NCI-H510A treated with DMSO at 0.1 percent for 48 hours (cell line): ENCODE data around the gene SFTA2.

Source experiments
- DNase-seq: peaks from one replicate; lab custom pipeline; 2025; lab: John Stamatoyannopoulos, UW

Gene SFTA2

GRCh38 chr6:30889921-30890645 lies 41.9 kb downstream of the SFTA2 start:
- DNase-seq = peak; percentile 12

GRCh38 chr6:30889496-30889885 lies 42.5 kb downstream of the SFTA2 start:
- no peak for DNase-seq

- no peak for DNase-seq
These were observed 43.0 kb downstream of the SFTA2 start for GRCh38 chr6:30888816-30889495.

DNA sequence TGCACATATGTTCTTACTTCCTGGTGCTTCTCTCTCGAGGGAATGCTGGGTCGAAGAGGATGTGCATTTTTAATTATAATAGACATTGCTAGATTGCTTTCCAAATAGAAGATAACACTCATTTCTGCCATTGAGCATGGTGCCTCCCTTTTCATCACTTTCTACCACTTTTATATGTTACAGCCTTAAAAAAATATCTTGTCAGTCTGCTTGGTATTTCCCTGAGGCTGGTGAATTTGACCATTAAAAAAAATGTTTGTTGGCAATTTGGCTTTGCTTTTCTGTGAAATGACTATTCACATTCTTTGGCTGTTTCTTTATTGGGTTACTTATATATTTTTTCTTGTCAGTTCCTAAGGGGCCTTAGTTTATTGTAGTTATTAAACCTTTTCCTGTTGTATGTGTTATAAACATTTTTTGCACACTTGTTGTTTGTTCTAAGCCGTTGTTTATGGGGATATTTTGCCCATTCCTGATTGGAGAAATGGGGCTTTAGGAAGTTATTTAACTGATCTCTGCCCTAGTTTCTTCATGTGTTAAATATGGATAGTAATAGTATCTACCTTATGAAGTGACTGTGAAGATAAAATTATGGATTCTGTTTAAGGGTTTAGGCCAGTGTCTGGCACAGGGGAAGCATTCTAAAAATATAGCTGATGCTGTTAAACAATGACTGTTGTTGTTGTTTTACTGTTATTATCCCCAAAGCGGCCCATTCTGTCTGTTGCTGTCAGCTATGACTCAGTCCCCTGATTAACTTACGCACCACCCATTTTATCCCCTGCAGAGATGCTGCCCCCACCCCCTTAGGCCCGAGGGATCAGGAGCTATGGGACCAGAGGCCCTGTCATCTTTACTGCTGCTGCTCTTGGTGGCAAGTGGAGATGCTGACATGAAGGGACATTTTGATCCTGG lies 43.8 kb downstream of the SFTA2 start:
- DNase-seq = no peak

DNA sequence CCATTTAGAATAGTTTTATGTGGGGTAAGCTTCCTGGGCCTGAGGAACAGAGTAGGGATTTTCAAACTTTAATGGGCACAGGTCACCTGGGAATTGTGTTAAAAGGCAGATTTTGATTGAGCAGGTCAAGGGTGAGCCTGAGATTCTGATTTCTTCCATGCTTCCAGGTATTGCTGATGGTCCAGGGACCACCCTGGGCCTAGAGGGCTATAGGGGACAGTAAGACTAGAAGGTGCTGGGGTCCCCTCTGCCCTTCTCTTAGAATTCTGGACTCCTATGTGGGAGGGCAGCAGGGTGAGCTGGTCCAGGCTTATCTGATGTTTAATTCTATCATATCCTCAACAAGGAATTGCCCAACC lies 45.1 kb downstream of the SFTA2 start:
- no peak for DNase-seq

GRCh38 chr6:30885999-30886896 lies 45.7 kb downstream of the SFTA2 start:
- DNase-seq = peak; percentile 16

GRCh38 chr6:30885481-30885998 lies 46.4 kb downstream of the SFTA2 start:
- peak; percentile 6 for DNase-seq

DNA sequence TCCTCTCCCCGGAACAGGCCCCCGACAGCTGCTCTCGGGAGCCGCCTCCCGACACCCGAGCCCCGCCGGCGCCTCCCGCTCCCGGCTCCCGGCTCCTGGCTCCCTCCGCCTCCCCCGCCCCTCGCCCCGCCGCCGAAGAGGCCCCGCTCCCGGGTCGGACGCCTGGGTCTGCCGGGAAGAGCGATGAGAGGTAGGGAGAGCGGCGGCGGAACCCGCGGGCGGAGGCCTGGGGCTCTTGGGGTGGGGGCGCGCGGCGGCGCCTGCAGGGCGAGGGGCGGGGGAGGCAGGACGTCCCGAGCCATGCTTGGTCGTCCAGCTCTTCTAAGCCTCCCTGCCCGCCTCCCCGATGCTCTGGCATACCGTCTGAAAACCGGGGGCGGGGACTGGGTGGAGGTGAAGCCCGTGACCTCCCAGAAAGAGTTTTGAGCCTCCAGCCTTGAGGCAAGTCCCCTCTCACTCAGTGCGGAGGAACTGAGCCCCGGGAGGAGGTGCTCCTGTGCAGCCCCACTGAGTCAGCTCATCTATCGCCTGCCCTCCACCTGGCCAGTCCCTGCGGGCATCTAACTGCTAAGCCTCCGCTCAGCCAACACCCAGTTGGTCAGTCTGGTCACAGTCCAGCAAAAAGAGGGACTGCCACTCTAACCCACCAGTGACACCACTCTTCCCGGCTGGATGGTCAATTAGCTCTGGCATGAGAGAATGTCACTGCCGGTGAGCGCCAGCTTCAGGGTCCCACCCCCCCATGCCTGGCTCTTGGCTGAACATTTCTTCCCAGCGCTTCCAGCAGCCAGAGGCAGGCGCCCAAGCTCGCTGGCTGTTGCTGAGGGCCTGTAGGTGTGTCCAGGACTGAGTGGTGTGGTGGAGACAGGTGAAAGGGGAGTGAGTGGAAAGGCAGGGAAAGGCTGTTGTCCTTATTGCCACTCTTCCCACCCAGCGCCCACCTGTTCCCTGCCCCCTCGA lies 47.2 kb downstream of the SFTA2 start:
- peak; percentile 13 for DNase-seq

DNA sequence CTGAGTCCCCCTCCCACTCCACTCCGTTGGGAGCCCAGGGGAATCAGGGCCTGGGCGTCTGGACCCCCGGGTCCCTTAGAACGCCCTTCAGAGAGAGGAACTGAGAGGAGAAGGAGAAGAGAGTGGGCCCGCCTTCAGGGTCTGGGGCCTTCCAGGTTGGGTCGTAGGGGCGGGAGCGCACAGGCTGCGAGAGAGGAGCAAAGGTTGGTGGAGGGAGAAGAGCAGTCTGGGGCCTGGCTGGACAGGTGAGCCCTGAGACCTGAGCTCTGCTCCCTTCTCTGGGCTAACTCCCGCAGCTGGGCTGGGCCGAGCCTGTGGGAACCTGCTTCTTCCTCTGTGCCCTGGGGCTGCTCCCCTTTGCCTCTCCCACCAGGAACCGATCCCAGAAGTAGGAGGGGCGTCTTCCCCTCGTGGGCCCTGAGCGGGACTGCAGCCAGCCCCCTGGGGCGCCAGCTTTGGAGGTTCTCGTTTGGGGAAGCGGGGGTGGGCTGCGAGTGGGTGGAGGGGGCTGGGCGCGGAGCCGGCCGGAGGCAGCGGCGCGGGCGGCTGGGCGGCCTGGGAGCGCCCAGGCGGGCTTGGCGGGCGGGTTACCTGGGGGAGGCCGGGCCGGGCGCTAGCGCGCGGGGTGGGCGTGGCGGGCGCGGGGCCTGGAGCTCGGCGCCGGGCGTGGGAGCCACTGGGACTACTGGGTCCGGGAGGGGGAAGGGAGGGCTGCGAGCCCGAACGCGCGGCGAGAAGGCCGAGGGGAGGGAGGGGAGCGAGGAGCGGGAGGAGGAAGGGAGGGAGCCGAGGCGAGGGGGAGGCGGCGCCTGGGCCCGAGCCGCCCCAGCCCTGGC lies 48.1 kb downstream of the SFTA2 start, which contains the start of gene DDR1:
Gene DDR1 (plus strand): TSS at position 835 of the 836 bp plus-strand sequence. CDS start 4,211 bp downstream, outside the sequence.
- DNase-seq = peak; percentile 62

DNA sequence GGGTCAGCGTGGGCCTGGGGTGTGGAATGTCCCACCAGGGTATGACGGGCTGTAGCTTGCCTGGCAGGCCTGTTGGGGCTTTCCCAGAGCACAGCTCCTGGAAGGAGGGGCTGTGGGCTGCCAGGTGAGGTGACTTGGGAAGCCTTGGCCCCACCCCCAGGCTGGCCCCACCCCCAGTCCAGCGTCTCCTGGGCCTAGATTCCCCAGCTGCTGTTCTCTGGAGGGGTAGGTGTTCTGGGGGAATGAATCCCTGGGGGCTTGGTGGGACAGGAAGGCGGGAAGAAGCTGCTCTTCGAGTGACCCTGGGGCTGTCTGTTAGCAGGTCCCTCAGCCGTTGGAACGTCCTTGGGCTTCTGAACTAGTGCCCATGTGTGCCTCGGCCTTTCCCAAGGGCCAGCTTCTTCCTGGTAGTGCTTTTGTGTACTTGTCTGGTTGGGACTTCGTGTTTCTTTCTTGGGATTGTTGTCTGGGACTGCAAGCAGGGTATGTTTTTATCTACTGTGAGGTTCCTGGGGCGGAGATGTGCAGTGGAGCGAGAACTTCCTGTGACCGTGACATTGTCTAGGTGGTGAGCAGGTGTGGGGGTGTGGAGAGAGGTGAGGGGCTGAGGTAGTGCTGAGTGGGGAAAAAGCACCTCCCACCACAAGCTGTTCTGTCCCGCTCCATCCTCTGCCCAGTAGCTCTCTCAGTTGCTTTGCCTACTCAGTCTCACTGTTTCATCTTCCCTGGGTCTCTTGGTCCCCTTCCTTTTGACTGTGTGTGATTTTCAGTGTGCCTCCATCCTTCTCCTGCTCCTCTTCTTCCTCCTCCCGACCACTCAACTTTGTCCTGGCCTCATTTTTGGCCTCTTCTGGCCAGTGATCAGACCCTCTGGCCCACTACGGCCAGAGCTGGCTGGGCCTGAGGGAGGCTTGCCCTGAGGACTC lies 48.9 kb downstream of the SFTA2 start:
- DNase-seq = peak; percentile 62

GRCh38 chr6:30882204-30882758 lies 49.7 kb downstream of the SFTA2 start:
- DNase-seq = no peak

DNA sequence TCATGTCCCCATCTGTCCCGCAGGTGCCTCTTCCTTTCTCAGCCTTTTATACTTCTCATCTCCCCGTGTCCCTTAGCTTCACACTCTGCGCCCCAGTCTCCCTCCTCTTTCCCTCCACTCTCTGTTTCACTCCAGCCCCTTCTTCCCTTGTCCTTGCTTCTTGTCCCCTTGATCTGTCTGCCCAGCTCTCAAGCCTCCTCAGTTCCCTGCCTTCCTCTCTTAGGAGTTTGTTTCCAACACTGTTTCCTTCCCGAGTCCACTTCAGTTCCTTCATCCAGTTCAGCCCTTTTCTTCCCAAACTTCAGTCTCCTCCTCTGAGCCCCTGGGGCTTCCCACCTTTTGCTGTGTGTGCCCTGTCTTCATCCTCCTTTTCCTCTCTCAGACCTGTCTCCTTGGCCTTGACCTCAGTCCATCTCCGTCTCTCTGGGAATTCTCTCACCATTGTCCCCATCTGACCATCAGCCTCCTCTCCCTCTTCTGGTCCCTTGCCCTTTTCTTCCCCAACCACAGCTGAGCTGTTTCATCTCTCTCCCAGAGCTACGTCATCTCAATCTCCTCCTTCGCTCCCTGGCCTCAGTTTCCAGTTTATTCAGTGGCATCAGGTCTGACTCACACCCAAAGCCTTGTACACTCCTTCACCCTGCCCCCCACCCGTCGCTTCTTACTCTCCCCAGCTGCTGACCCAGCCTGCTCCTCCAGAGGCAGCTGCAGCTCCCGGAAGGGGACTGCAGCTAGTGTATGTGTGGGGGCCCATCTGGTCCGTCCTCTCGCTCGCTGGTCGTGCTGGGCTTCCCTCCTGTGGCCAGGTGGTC lies 50.4 kb downstream of the SFTA2 start:
- no peak for DNase-seq
